GM18502 (cell line): ENCODE measurements around the gene CAPN1.
"Not testable (repeated sequence)": the region's sequence is repeated elsewhere in the genome, so short reads cannot be mapped to it uniquely, and the experiment has no call there.

Experiments
- ATAC-seq: cut with Tn5 transposase; IDR thresholded peaks from one replicate; pipeline ENCODE4 v1.9.1; 2021; ENCODE audit warnings: mild to moderate bottlenecking; ENCODE audit not compliant: unreplicated experiment, poor library complexity

Gene CAPN1

DNA sequence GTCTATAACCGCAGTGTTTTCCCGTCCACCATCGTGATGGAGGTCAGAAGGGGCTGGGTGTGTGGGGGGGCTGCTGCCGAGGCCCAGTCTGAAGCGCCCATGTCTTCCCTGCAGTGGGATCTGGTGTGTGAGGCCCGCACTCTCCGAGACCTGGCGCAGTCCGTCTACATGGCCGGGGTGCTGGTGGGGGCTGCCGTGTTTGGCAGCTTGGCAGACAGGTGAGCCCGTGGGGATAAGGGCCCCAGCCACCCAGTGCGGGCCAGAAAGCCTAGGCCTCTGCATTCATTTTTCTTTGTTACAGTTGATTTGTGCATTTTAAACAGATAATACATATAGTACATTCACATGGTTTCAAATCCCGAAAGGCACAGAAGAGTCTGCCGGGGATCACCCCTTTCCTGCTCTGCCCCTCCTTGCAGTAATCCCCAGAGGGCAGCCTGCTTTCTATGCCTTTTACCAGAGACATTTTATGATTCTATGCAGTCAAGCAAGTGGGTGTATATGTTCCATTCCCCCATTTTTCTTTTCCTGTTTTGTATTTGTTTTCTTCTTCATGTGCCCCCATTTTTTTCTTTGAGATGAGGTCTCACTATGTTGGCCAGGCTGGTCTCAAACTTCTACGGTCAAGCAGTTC is 32.6 kb downstream of the CAPN1 start:
- no peak for ATAC-seq

DNA sequence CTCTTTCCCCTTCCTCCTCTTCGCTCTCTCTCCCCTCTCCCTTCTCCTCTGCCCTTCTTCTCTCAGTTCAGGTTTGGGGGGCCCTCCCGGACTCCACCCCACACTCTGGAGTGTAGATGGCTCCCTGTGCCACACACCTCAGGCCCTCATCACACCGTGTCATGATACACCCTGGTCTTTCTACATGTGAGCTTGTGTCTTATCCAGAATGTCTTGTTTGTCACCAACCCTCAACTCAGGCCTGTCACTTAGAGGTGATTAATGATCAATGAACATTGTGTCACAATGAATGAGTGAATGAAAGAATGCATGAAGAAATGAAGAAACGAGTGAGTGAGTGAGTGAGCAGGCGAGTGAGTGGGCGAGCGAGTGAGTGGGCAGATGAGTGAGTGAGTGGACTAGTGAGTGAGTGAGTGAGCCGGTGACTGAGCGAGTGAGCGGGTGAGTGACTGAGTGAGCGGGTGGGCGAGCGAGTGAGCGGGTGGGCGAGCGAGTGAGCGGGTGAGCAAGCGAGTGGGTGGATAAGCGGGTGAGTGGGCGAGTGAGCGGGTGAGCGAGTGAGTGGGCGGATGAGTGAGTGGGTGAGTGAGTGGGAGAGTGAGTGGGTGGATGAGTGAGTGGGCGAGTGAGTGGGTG is 33.8 kb downstream of the CAPN1 start:
- no peak for ATAC-seq

DNA sequence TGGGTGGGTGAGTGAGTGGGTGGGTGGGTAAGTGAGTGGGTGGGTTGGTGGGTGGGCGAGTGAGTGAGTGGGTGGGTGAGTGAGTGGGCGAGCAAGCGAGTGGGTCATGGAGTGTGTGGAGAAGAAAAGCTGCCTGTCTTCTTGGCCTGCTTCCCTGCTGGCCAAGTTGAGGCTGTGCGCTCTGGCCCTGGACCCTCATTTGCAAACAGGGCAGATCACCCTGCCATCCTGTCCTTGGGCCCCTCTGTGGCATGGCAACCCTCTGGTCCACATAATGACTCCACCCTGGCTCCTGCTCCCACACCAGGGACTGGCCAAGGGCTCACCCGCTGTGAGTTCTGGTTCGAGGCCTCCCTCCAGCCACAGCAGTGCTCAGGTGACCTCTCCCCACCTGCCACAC is 35.1 kb downstream of the CAPN1 start:
- no peak for ATAC-seq

DNA sequence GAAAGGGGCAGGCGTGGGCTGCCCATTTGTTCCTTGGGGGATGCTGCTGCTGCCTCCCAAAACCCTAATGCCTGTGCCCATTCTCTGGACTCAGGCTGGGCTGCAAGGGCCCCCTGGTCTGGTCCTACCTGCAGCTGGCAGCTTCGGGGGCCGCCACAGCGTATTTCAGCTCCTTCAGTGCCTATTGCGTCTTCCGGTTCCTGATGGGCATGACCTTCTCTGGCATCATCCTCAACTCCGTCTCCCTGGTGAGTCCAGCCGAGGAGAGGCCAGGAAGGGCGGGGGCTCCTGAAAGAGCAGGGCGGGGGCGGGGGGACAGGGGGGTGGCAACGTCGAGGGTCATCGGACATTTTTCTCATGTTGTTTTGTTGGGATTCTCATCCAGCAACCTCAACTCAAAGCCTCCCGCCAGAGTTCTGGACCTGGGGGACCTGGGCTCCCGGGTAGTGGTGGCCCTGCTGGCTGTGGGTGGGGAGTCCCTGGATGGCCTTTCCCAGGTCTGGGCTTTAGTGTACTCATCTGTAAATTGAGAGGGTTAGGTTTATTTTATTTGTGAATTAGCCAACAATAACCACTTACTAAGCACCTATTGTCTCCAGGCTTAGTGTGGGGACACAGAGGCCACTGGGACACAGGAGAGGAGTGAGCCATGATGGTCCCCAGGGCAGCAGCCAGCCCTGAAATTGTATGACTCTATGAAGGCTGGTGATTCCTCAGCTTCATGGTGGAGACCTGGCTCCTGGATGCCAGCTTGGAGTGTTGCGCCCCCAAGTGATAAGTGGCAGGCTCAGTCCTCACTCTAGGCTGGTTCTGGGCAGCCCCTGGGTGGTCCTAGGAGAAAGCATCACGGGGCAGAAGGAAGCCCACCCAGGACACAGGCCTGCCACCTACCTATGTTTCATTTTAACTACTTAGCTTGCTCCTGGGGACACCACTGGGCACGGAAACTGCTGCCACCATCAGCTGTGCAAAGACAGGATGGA is 36.0 kb downstream of the CAPN1 start:
- ATAC-seq = no peak

DNA sequence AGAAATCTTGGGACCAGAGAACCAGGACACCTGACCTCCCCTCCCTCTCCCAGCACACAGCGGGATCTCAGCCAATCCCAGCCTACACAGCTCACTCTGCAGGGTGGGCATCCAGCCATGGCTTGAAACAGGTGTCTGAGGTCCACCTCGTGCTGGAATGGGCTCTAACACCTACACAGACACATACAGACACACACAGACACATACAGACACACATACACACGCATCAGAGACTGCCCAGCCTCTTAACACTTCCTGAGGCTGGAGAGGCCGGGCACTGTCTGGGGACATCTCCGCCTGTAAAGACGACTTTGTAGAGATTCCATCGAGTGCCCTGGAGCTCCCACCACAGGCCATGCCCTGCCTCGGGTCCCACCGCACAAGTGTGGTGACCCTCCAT is 36.7 kb downstream of the CAPN1 start:
- ATAC-seq = no peak

DNA sequence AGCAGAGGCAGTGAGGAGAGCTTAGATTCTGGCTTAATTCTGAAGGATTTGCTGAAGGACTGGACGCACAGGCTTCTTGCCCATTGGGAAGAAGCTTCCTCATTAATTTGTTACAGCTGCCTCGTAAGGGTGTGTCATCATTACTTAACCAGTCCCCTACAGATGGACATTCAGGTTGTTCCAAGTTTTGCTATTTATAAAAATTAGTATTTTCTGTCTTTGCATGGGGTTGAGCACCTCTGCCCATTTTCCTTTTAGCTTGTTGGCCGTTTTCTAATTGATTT is 38.1 kb downstream of the CAPN1 start:
- ATAC-seq = no peak

DNA sequence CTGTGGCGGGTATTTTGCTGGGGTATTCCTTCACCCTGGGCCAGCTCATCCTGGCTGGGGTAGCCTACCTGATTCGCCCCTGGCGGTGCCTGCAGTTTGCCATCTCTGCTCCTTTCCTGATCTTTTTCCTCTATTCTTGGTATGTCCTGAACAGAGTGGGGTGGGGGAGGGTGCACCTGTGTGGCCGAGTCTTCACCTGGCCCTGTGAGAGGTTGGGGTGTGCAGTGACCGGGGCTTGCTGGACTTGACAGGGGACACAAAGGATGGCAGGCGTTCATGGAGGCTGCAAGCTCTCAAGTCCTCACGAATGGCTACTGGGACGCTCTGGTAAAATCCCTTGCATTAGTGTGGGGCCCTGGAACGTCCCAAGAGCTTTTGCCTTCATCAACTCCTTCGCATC is 39.3 kb downstream of the CAPN1 start:
- ATAC-seq = no peak

DNA sequence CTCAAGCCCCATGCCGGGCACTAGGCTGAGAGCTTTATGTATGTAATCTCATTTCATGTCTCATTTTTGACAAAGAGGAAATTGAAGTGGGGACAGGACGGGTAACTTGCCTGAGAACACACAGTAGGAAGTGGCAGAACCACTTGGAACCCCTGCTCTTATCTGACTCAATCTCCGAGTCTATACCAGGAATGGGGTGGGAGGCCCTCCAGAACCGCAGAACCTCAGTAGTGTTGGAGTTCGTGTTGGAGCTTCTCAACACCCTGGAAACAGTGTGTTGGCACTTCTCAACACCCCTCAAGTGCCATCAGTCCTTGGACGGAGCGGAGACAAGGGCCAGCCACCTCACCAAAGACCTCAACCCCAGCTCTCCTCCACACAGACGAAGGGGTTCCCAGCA is 41.3 kb downstream of the CAPN1 start:
- no peak for ATAC-seq

DNA sequence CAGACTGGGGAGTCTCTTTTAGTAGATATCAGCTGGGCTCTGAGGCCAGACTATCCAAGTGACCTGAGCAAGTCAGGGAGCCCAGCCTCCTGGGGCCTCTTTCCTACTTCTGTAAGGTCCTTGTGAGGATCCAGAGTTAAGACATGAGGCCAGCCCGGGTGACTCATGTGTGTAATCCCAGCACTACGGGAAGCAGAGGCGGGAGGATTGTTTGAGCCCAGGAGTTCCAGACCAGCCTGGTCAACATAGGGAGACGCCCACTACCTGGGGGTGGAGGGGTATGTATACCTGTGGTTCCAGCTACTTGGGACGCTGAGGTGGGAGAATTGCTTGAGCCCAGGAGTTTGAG is 43.2 kb downstream of the CAPN1 start:
- no peak for ATAC-seq

DNA sequence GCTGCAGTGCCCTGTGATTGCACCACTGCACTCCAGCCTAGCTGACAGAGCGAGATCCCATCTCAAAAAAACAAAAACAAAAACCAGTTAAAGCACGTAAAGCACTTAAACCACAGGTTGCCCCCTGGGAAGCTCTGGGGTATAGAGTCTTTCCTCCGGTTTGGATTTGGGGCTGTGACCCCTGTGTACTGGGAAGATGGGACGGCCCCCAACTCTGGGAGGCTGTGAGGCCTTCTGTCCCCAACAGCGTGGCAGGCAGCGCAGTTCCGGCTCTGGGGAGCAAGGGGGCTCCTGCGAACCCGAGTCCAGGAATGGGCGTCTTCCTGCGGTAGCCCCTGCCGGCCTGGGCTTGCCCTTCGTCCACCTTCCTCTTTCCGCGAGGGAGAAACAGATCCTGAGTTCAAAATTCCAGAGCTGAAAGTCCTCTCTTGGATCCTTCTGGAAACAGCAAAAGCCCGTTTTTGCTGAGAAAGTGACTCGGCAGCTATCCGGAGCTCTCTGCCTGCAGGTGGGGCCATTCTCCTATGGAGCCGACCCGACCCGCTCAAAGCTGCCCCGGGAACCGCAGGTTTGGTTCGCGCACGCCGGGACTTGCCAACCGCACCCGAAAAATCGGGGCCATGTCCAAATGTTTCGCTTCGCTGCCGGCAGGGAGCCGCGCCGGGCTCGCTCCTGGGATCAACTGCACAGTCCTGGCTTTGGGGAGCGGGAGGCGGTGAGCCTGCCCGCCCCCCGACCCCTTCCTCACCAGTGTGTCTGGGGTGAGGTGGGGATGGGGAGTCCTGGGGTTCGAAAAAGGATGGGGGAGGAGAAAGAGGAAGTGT is 43.8 kb downstream of the CAPN1 start:
- ATAC-seq = no peak

DNA sequence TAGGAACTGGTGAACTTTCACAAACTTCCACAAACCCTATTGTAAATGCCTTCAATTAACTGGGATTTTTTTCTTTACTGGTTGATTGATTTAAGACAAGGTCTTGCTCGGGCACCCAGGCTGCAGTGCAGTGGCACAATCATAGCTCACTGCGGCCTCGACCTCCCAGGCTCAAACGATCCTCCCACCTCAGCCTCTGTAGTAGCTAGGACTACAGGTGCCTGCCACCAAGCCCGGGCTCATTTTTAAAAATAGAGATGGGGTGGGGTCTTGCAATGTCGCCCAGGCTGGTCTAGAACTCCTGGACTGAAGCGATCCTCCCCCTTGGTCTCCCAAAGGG is 44.3 kb downstream of the CAPN1 start:
- ATAC-seq = no peak

DNA sequence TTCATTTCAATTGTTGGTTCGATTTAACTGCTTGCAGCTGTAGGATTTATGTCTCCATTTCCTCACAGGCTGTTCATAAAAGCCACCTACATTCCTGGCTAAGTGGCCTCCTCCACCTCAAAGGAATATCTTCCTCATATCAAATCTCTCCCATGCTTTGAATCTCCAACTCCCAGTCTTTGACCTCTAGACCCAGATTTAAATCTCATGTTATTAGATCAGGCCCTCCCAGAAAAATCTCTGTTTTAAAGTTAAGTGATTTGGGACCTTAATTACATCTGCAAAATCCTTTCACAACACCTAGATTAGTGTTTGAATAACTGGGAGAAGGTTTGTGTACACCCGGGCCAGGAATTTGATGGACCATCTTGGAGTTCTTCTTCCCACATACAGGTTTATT is 46.2 kb downstream of the CAPN1 start:
- no peak for ATAC-seq

DNA sequence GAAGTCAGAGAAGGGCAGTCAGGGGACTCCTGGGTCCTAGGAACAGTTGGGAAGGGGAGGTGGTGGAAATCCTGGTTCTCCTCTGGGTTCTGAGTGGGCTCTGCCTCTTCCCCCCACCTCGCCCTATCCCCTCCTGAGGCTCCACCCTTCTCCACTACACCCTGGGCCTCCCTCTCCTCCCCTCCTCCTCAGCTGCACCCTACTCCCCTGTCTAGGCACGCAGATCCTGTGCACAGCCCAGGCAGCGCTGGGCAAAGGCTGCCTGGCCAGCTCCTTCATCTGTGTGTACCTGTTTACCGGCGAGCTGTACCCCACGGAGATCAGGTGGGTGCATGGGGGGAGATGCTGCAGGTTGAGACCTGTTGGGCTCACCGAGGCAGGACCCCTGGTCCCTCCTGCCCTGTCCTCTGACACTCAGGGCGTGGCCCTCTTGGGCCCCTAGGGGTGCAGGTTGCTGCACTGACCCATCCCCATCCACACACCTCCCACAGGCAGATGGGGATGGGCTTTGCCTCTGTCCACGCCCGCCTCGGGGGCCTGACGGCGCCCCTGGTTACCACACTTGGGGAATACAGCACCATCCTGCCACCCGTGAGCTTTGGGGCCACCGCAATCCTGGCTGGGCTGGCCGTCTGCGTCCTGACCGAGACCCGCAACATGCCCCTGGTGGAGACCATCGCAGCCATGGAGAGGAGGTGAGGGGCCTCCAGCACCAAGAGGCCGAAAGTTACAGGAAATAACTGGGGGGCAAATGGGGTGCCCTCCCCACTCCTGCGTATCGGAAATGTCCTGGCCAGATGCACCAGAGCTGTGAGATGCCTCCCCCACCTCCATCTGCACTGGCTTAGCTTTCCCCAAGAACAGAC is 54.7 kb downstream of the CAPN1 start:
- no peak for ATAC-seq

DNA sequence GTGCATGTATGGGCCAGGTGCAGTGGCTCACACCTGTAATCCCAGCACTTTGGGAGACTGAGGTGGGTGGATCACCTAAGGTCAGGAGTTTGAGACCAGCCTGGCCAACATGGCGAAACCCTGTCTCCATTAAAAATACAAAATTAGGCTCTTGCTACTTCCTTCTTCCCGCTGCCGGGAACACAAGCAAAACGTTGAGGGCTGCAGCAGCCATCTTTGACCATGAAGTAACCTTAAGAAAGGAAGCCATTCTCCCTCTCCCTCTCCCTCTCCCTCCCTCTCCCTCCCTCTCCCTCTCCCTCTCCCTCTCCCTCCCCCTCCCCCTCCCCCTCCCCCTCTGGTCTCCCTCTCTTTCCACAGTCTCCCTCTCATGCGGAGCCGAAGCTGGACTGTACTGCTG is 56.6 kb downstream of the CAPN1 start:
- not testable (repeated sequence) for ATAC-seq

DNA sequence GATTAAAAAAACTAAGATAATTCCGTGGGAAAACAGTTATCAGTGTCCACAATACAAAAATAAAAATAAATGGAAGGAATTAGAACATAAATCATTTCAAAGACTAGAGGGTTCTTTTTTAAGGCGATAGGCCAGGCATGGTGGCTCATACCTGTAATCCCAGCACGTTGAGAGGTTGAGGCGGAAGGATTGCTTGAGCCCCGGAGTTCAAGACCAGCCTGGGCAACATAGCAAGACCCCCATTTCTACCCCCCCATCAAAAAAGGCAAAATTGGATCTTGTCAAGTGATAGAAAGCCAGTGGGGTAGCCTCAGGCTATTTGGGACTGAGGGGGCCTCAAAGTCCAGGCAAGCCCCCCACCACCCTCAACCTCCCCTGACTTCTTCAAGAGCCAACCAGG is 59.4 kb downstream of the CAPN1 start:
- ATAC-seq = no peak

DNA sequence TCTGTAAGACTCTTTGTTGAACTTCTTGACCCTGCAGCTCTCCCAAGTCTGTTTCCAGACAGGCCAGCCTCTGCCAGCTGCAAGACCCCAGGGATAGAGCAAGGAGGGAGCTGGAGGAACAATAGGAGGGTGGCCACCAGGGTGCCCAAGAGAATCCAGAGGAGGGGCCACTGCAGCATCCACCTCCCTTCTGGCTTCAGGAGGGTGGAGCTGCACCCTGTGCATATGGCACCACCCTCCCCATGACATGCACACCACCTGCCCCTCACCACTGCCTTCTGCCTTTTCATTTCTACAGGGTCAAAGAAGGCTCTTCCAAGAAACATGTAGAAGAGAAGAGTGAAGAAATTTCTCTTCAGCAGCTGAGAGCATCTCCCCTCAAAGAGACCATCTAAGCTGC is 60.0 kb downstream of the CAPN1 start:
- ATAC-seq = no peak

DNA sequence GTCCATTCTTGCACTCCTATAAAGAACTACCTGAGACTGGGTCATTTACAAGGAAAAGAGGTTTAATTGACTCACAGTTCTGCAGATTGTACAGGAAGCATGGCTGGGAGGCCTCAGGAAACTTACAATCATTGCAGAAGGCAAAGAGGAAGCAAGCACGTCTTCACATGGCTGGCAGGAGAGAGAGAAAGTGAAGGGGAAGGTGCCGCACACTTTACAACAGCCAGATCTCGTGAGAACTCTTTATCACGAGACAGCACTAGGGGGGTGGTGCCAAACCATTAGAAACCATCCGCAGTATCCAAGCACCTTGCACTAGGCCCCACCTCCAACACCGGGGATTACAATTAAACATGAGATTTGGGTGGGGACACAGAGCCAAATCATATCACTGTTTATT is 60.7 kb downstream of the CAPN1 start:
- ATAC-seq = no peak

DNA sequence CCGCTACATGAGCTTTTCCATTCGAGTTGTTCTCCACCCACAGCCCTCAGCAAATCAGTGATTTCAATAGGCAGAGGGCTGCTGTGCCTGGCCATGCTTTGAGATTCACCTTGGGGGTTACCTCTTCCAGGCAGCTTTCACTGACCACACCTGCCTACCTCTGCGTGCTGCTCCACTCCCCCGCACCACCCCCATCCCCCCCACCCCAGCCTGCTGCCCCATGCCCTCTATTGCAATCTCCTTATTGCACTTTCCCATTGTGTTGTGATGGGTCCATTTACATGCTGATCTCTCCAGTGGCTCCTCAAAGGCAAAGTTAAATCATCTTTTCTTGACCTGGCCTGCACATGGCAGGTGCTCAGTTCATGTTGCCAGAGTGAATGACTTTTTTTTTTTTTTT is 62.1 kb downstream of the CAPN1 start:
- no peak for ATAC-seq

DNA sequence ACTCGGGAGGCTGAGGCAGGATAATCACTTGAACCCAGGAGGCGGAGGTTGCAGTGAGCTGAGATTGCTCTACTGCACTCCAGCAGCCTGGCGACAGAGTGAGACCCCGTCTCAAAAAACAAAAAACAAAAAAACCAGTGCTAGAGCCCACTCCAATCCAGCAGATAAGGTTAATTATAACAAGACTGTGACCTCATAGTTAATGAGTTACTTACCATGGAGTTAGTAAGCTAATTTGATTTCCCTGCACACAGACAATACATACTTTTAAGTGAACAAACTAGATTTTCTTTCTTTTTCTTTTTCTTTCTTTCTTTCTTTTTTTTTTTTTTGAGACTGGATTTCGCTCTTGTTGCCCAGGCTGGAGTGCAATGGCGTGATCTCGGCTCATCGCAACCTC is 63.3 kb downstream of the CAPN1 start:
- ATAC-seq = not testable (repeated sequence)

DNA sequence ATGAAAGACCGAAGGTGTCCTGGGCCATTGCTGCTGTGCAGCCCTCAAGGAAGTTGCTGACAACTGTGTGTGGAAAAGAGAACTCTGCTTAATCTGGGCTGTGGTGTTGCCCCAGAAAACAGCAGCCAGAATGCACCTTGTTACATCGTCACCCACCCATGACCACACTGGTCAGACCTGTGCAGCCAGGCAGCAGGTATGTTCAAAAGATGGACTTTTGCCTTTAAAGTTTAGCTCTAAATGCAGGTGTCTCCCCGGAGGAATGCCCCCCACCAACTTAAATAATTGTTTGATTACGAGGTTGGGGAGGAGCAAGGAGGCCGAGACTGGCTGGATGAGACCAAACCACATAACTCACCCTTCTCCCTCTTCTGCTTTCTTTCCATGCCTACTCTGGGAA is 64.8 kb downstream of the CAPN1 start:
- ATAC-seq = no peak
